ENCODE results near the gene PDE8A.

PDE8A gene, protein sequence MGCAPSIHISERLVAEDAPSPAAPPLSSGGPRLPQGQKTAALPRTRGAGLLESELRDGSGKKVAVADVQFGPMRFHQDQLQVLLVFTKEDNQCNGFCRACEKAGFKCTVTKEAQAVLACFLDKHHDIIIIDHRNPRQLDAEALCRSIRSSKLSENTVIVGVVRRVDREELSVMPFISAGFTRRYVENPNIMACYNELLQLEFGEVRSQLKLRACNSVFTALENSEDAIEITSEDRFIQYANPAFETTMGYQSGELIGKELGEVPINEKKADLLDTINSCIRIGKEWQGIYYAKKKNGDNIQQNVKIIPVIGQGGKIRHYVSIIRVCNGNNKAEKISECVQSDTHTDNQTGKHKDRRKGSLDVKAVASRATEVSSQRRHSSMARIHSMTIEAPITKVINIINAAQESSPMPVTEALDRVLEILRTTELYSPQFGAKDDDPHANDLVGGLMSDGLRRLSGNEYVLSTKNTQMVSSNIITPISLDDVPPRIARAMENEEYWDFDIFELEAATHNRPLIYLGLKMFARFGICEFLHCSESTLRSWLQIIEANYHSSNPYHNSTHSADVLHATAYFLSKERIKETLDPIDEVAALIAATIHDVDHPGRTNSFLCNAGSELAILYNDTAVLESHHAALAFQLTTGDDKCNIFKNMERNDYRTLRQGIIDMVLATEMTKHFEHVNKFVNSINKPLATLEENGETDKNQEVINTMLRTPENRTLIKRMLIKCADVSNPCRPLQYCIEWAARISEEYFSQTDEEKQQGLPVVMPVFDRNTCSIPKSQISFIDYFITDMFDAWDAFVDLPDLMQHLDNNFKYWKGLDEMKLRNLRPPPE

DNA sequence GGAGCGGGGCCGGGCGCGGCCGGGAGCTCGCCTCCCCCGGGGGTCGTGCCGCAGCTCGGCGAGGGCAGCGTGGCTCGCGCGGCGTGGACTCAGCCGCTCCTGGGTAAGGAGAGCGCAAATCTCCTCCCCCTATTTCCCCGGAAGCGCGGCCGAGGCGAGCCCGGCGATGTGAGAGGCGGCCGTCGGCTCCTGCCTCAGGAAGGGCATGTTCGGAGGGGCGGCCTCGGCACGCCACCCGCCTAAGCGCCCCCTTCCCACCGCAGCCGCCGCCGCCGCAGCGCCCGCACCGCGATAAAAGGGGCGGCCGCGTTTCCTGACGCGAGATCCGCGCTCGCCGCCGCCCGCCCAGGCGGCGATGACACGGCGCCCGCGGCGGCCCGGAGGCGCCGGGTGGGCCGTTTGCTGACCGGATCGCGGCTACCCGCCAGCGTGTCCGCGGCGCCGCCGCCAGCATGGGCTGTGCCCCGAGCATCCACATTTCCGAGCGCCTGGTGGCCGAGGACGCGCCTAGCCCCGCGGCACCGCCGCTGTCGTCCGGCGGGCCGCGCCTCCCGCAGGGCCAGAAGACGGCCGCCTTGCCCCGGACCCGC is at the start of gene PDE8A:
Gene PDE8A (plus strand): TSS at position 146 of the 590 bp plus-strand sequence. CDS start 307 bp downstream, at position 453.
- DNase-seq: peak; percentile 77

DNA sequence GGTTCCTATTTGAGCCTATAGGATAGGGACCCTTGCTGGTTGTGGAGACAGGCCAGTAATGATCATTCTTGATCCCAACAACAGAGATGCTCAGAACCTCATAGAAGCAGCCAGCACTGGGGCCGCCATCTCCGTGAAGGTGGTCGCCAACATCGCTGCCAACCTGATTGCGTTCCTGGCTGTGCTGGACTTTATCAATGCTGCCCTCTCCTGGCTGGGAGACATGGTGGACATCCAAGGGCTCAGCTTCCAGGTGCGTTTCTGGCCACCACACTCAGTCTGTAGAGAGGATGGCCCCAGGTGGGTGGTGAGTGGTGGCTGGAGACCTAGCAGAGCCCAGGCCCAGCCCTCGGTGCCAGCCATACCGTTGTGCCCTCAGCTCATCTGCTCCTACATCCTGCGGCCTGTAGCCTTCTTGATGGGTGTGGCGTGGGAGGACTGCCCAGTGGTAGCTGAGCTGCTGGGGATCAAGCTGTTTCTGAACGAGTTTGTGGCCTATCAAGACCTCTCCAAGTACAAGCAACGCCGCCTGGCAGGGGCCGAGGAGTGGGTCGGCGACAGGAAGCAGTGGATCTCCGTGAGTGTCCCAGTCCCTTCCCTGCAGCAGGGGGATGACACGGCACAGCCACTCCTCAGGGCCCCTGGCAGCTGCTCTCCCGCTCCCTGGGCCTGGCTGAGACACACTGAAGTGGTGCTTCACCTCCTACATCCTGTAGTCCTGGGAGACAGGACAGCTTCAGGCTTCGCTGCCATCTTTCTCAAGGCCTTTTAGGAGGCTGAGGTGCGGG is 46.5 kb upstream of the PDE8A start:
- DNase-seq: peak; percentile 16

DNA sequence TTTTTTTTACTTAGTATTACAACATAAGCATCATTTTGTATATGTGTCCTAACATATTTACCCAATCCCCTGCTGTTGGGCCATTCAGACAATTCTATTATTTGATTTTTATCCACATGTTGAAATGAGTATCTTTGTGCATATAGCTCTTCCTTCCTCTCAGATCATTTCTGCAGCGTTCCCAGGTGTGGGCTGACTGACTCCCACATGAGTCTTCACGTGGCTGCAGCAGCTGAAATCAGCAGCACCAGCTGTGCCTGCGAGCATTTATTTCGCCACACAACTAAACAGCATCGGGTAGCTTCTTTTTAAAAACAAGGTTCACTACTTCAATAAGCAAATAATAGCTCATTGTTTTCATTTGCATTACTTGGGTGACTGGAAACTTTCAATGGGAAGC is 44.5 kb upstream of the PDE8A start:
- DNase-seq: no peak

DNA sequence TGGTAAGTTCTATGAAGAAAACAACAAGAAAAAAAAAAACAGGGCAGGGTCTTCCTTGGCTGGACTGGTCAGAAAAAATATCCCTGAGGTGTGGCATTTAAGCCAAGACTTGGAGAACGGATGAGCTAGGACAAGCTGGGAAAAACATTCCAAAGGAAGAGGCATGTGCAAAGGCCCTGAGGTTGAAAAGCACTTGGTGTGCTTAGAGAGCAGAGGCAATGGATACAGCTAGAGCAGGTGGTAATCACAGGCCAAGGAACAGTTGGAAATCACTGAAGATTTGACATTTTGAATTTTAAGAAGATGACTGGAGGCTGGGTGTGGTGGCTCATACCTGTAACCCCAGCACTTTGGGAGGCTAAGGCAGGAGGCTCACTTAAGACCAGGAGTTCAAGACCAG is 42.9 kb upstream of the PDE8A start:
- DNase-seq: no peak

DNA sequence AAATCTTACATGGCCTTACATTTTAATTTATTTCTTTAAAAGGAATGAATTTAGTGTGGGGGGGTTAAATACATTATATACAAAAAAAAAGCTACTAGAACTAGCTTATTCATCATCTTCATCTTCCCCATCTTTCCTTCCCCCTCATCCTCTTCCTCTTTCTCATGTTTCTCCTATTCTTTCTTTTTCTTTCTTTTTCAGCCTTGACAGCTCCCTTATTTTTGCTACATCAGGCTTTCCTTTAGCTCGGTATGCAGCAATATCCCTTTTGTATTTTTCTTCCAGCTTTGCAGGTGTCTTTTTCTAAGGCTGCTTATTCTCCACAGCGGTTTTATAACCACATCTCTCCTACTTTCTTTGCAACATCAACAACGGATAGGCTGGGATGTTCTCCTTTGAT is 41.3 kb upstream of the PDE8A start:
- no peak for DNase-seq

DNA sequence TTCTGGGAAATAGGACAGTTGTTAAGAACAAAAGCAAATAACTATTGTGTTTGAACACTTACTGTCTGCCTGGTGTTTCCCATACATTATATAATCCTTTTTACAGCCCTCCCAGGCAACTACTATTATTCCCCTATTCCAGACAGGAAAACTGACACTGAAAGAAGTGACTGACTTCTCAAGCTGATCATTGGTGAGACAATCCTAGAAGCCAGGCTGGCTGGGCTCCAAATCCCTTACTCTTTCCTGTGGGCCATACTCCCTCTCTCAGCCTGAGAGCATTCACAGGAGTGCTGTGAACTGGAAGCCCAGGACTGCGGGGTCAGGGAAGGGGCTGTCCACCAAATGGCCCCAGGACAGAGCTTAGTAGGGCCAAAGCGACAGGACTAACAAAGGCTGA is 39.2 kb upstream of the PDE8A start:
- no peak for DNase-seq

DNA sequence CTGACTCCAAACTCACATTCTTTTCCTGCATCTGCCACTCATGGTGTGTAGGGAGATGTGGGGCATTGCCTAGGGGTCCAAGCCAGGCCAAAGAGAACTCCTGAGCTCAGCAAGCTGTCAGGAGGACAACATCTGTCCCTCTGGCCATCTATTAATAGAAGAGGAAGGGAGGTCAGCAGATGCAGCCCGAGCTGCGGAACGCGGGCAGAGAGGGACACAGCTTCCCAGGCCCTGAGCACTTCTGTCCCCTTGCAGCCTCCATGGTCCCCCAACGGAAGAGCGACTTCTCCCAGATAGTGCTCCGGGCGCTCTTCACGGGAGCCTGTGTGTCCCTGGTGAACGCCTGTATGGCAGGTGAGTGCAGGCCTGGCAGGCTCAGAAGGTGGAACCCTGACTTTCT is 37.3 kb upstream of the PDE8A start:
- DNase-seq: no peak

DNA sequence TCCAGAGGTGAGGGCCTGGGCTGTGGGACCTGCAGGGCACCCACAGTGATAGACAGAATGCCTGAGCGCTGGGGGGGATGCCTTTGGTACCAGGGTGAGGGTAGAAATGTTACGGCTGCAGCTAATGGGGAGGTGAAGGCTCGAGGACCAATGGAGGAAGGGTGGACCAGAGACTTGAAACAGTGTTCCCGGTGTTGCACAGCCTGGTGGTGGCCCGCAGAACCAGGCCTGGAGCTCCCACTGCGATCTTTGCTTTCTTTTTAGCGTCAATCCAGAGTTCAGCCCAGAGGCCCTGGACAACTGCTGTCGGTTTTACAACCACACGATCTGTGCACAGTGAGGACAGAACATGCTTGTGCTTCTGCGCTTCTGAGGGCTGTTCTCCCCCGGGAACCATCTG is 36.8 kb upstream of the PDE8A start:
- DNase-seq: no peak

DNA sequence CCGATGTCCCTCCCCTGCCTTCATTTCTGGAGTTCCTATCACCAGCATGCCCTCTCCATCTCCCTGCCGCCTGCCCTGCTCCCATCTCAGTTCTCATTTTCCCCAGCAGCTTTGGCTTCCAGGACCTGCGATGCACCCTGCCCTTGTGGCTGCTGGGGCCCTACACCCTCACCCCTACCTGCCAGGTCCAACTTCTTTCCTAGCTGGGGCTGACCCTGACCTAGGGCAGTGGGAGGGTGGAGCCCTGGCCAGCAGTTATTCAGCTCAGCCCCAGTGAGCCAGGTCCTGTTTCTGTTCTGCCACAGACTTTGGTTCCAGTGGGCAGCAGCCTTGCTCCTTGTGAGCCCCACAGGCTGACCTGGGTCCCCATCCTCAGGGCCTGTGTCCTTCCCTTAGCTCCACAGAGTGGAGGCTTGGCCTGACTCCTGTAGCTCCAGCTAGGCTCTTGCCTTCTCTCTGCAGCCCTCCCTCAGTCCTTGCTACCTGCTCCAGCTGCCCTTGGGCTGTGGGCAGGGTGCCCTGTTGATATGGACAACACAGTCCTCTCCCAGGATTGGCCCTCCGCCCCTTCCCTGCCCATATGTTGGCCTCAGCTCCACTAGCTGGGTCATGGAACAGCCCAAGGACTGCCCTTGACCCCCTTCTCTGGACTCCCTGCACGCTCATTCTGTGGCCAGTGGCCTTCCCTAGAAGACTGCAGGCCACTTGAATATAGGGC is 34.7 kb upstream of the PDE8A start:
- no peak for DNase-seq

DNA sequence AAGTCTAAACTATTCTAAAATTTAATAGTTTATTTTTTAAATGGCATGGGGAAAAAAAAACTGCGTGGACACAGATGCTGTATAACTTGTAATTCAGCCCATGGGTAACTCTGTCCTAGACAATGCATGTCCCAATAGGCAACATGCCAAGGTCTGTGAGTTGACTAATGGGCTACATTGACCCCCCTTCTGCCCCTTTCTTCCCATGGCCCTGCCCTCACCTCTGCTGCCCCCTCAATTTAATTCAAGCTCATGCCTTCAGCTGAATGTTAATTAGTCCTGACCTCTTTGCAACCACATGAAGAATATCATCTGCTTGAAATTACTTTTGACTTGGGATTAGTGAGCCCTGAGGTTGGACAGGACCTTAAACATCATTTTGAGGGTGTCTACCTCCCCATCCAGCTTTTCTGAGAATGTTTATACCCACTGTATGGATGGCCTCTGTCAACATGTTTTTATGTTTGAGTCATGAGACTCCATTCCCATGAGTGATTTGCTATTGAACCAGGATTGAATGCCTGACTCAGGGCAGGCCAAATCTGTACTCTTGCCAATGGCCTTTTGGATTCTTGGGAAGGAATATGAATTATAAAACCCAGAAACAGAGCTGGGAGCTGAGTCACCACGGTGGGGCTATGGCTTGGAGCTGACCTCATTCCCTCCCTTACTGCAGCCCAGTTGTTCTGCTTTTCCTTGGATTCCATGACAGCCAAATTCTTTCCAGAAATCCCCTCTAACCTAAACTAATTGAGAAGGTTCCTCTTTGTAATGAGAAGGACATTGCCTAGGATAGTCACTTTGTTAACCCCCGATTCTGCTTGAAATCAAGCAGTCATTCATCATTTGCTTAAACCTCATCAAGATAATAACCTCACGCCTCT is 33.5 kb upstream of the PDE8A start:
- DNase-seq: no peak

DNA sequence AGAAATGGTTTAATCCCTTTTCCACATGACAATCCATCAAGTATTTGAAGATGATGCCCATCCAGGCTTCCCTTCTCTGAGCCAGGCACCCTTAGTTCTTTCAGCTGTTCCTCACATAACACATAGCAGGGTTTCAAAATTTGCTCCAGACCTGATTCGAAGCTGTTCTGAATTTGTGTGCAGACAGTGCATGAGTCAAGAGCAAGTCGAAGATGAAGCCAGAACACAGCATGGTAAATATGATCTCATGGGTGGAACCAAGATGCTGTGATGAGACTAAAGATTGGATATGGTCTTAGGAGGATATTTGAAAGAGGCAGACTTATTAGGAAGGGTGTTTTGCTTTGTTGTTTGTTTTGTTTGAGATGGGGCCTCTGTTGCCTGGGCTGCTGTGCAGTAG is 32.6 kb upstream of the PDE8A start:
- DNase-seq: no peak

DNA sequence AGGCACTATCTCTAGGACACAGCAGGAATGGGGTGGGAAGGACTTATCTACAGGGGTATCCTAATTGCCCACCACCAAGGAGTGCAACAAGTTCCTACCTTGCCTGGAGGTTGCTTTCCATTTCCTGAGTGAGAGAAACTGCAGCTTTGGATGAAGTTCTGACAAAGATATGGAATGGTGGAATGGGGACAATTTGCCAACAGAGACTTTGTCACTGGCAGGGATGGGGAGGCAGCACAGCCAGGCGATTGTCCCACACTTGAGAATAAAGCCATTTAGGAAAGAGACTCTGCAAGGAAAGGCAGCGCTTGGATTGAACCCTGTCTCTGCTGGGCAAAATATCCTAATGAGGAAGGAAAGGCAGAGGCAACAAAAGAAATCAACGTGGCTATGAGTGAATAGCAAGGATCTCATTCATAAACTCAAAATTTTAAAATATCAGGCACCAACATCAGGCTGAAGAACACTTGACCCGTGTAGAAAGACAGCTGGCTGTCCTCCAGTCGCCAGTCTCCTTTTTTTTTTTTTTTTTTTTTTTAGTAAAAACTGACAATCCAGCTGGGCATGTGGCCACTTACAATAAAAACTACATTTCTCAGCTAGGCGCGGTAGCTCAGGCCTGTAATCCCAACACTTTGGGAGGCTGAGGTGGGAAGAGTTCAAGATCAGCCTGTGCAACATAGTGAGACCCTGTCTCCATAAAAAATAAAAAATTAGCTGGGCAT is 31.6 kb upstream of the PDE8A start:
- DNase-seq: no peak

DNA sequence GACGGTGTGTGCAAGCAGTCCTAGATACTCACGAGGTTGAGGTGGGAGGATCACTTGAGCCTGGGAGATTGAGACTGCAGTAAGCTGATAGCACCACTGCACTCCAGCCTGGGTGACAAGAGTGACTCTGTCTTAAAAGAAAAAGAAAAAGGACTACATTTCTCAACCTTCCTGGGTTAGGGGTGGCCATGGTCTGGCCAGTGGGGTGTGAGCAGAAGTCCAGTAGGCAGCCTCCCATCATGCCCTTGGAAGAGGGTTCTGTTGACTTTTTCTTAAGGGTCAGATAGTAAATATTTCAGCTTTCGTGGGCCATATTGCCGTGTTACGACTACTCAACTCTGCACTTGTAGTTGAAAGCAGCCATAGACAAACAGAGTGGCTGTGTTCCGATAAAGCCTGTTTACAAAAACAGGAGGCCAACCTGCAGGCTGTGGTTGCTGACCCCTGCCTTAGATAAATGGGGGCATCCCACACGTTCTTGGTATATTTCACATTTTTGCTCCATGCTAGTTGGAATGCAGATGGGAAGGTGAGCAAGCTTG is 31.0 kb upstream of the PDE8A start:
- DNase-seq: no peak

DNA sequence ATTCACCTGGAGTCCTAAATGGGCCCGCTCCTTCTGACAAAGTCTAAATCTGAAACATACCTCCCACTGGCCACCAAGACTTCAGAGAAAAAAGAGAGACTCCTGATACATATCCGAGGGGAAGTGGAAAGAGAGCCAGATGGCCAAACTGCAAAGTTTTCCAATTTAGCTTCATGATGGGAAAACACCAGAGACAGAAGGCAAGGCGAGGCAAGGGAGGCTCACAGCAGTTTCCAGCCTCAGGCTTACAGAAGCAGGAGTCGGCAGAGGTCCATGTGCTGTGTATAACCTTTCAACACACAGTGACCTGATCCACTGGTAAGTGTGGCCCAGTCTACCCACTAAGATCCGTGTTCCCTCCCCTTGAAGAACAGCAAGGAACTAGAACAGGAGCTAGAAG is 29.9 kb upstream of the PDE8A start:
- DNase-seq: no peak

DNA sequence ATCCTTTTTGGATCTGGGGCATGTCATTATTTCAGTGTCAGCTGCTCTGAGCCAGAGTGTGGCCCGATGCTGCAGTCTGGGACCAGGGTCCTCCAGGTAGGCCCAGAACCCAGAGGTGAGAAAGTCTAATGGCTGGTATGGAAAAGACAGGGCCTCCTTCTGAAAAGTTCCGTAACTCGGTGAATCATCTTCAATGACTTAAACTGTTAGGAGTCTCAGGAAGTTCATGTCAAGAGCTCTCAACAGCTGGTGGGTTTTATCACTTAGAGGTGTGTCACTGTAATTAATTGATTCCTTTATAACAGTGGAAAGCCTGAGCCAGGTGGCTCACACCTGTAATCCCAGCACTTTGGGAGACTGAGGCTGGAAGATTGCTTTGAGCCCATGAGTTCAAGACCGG is 28.5 kb upstream of the PDE8A start:
- no peak for DNase-seq

DNA sequence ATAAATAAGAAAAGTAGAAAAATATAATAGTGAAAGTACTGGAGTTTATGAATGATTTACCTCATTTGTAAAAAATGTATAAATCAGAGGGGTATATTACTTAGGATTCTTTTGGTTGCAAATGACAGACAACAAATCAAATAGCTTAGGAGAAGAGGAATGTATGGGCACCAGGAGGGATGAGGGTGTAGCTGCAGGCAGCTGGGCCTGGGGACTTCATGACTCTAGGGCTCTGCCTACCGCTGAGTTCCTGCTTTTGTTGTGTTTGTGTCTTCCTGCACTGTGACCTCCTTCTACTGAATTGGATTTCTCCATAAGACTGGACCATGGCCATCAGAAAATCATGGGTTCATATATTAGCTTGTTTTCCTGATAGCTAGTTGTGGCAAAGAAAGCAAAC is 27.9 kb upstream of the PDE8A start:
- no peak for DNase-seq

DNA sequence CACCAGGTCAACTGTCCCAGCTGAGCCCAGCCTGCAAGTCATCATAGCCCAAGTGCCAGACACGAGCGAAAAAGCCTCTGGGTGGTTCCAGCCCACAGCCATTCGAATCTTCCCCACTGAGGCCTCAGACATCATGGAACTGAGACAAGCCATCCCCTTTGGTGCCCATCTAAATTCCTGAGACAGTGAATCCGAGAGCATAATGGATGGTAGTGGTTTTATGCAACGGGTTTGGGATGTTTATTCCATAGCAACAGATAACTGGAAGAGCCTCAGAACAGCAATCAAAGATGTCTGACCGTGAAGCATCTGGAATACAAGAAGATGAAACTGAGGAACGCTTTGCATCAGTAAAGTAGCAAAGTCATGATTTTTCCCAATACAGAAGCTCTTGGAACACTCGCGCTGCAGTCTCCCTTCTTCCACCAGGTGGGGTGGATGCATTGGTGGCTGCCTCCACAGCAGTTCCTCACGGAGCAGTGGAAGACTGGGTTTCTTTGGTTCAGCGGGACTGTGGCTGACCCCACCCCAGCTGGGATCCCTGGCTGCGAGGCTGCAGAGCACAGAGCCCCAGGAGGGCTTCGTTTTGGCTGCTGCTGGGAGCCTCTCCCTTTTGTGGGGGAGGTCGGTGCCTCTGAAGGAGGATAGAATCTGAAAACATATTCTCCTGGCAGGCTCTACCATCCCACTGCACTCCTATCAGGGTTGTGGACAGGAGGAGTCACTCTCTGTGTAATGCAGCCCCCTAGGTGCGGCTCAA is 26.4 kb upstream of the PDE8A start:
- peak; percentile 80 for DNase-seq

DNA sequence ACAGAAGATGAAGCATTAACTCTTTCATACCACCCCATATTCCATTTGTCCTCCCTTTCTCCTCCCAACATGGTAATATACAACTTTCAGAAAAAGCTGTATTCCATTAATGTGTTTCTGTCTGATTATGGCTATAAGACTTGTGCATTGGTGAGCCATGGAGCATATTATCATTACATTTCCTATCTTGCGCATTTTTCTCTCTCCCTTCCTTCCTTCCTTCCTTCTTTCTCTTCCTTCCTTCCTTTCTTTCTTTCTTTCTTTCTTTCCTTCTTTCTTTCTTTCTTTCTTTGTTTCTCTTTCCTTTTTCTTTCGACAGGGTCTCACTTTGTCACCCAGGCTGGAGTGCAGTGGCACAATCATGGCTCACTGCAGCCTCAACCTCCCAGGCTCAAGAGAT is 25.5 kb upstream of the PDE8A start:
- no peak for DNase-seq

DNA sequence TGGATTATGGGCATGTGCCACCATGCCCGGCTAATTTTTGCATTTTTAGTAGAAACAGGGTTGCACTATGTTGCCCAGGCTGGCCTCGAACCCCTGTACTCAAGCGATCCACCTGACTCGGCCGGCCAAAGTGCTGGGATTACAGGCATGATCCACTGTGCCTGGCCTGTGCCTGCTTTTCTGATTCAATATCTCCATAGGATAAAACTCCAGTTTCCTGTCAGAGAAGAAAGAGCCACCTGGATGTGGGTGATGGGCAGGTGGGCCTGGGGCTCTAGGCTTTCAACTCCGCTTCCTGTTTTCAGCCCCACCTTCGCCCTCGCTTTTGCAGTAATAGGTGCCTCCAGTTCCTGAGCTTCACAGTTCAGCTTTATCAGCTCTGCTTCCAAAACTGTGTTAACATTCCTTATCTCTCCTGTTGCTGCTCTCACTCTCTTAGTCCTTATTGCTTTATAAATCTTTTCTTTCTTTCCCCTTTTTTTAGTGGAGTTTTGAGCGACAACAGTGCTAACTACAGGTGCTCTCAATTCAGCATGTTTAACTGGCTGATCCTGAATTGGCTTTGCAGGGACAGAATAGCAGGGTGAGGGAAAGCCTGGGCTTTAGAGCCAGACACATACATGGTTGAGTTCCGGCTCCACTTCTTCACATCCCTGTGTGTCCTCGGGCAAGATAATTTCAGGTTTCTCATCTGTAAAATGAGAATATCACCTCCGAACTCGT is 21.1 kb upstream of the PDE8A start:
- no peak for DNase-seq

All from DMS53 (cell line).